Measurements from ENCODE around the gene BOK.

Gene BOK

GRCh38 chr2:241603686-241604085, 45.1 kb downstream of the BOK start:
- H3K4me3 ChIP-seq (ENCODE audit: low read length): no peak overlapping the region
- TF ChIP-seq ZNF274 (IDR thresholded peaks at IDR 0.05; ENCODE audit: low read depth, low read length): no peak

- no peak overlapping the region for H3K4me3 ChIP-seq (ENCODE audit: low read length)
- no peak for TF ChIP-seq ZNF274 (IDR thresholded peaks at IDR 0.05; ENCODE audit: low read depth, low read length)
Observed at GRCh38 chr2:241606186-241606585, 47.6 kb downstream of the BOK start.

GRCh38 chr2:241607162-241607885, 48.8 kb downstream of the BOK start:
- no peak overlapping the region for H3K4me3 ChIP-seq (ENCODE audit: low read length)
- TF ChIP-seq ZNF274 (IDR thresholded peaks at IDR 0.05; ENCODE audit: low read depth, low read length): no peak

- H3K4me3 ChIP-seq (ENCODE audit: low read length): no peak overlapping the region
- no peak for TF ChIP-seq ZNF274 (IDR thresholded peaks at IDR 0.05; ENCODE audit: low read depth, low read length)
Observed at GRCh38 chr2:241608881-241609280, 50.3 kb downstream of the BOK start.

GRCh38 chr2:241609859-241610793, 51.6 kb downstream of the BOK start:
- no peak for TF ChIP-seq ZNF274 (IDR thresholded peaks at IDR 0.05; ENCODE audit: low read depth, low read length)

GRCh38 chr2:241611062-241611461, 52.5 kb downstream of the BOK start:
- TF ChIP-seq ZNF274 (IDR thresholded peaks at IDR 0.05; ENCODE audit: low read depth, low read length): no peak
- no peak overlapping the region for H3K4me3 ChIP-seq (ENCODE audit: low read length)

More at GRCh38 chr2:241609859-241610793, 51.6 kb downstream of the BOK start:
- H3K4me3 ChIP-seq (ENCODE audit: low read length): peak overlapping the region; percentile 73; the same call in 1 of the 2 replicates

- TF ChIP-seq ZNF274 (IDR thresholded peaks at IDR 0.05; ENCODE audit: low read depth, low read length): no peak
- H3K4me3 ChIP-seq (ENCODE audit: low read length): no peak overlapping the region
Observed at GRCh38 chr2:241612156-241613016, 53.8 kb downstream of the BOK start.

GRCh38 chr2:241613017-241613780, 54.7 kb downstream of the BOK start:
- no peak overlapping the region for H3K4me3 ChIP-seq (ENCODE audit: low read length)
- no peak for TF ChIP-seq ZNF274 (IDR thresholded peaks at IDR 0.05; ENCODE audit: low read depth, low read length)

GRCh38 chr2:241615041-241615440, 56.5 kb downstream of the BOK start:
- no peak for TF ChIP-seq ZNF274 (IDR thresholded peaks at IDR 0.05; ENCODE audit: low read depth, low read length)

GRCh38 chr2:241615522-241616052, 57.0 kb downstream of the BOK start:
- H3K4me3 ChIP-seq (ENCODE audit: low read length): no peak overlapping the region
- TF ChIP-seq ZNF274 (IDR thresholded peaks at IDR 0.05; ENCODE audit: low read depth, low read length): no peak

More at GRCh38 chr2:241615041-241615440, 56.5 kb downstream of the BOK start:
- no peak overlapping the region for H3K4me3 ChIP-seq (ENCODE audit: low read length)

- no peak for TF ChIP-seq ZNF274 (IDR thresholded peaks at IDR 0.05; ENCODE audit: low read depth, low read length)
- no peak overlapping the region for H3K4me3 ChIP-seq (ENCODE audit: low read length)
Observed at GRCh38 chr2:241616168-241617125, 57.9 kb downstream of the BOK start.

Measured in GM08714 (cell line).